Stimulated activated CD8-positive, alpha-beta memory T cell treated with anti-CD3 and anti-CD28 coated beads, Interleukin-15, amount 100 ng/mL, for 48 hours (primary cell): ENCODE results near the gene RPN2.

Experiments
- DNase-seq, 2 donors: peaks; one replicate each; pipeline ENCODE4 v3.0.0-alpha.2; 2020; ENCODE audit warnings: low read depth in 2 of 2

Gene RPN2

DNA sequence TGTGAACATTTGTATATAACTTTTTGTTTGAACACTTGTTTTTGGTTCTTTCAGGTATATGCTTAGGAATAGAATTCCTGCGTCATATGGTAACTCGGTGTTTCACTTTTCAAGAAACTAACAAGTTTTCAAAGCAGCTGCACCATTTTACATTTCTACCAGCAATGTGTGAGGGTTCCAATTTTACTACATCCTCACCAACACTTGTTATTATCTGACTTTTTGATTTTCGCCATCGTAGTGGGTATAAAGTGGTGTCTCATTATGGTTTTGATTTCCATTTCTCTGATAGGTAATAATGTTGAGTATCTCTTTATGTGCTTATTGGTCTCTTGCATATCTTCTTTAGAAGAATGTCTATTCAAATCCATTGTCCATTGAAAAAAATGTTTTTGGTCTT lies 39.8 kb downstream of the RPN2 start:
- DNase-seq: no peak

DNA sequence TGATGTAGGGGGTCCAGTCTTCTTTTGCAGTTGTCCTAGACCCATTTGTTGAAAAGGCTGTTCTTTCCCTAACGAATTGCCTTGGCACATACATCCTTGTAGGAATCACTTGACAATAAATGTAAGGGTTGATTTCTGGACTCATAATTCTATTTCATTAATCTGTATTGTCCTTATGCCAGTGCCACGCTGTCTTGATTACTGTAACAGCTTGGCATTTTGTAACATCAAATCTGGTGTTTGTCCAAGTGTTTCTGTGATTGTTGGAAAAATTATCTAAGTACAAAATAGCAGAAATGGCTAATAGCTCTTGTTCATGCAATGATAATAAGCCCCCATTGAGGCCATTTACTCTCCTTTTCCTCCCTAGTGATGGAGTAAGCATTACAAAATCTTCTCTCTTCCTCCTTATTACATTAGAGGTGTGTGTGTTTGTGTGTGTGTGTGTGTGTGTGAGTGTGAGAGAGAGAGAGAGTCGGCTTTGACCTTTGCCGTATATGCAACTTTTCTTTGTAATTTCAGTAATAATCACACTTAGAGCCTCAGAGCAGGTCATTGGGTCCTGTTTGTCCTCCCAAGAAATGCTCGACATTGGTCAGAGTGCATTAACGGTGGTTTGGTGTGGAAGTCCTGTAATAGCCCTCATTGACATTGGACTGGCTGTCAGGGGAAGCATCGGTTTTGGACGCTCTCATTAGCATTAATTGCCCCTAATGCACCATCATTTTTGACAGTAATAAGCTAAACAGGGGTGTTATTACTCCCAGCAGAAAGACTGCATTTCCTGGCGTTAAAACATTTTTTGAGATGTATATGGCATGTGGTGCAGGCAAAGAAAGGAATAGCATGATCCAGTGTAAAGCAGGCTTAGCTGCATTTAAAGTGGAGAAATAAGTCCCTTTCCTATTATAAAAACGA lies 40.9 kb downstream of the RPN2 start:
- DNase-seq: no peak

DNA sequence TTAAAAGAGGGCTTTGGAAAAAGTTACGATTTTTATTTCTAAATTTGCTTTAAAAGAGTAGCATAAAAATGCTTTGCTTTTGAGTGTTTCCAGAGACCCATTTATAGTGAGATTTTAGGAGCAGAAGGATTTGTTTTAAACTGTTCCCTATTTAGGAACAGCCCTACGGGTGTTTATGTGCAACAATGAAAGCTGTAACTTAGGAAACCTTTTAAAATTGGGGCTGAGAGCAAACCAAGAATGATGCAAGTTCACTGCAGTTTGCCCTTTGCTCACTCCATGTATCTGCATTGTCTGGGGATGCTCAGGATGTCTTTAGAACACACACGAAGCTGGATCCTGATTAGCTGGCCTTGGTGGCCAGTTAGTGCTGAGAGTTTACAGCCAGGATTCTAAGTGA lies 41.6 kb downstream of the RPN2 start:
- no peak for DNase-seq

DNA sequence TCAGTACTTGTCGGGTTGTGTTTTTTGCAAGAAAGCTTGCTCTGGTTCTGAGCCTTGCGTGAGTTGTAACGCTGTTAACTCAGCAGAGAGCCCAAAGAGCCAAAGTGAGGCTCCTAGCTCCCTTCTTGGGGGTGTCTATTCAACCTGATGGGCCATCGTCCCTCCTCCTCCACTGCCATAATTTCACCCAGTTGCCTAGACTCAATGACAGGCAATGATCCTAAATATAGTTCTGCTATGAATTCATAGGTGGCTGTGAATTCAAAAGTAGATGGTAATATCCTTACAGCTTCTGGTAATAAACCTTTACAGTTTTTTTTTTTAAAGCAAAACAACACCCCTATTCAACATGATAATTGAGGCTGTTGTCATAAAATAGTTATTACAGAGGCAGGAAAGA lies 43.0 kb downstream of the RPN2 start:
- DNase-seq: no peak

DNA sequence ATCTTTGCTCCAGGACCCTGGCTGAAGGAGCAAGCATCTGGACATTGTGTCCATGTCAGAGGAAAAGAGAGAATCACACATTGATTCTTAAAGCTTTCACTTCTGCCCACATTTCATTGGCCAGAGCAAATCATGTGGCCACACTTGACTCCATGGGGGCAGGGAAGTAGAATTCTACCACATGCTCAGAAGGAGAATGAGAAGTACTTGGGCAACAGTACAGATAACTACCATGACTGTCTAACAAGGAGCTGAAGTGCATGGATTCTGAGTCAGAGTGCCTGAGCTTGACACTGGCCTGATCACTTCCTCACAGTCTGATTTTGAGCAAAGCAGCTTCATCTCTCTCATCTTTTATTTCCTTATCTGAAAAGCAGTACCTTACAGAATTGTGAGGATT lies 43.9 kb downstream of the RPN2 start:
- no peak for DNase-seq

DNA sequence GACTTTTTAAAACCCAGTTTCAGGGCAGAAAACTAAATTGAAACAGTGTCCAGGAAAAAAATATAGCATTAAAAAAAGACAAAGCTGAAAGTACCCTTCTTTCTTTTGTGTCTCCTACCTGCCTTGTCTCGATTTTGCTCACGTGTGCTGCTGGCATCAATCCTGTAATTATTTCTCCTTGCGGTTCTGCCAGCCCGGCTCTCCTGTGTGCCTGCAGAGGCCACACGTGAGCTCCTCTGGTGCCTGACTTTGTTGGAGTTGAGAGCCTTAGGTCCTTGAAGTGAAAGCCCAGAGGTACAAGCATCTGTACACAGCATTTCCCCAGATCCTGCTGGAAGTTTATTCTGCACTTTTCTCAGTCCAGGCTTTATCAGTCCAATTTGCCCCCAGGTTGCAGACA lies 46.0 kb downstream of the RPN2 start:
- no peak for DNase-seq

DNA sequence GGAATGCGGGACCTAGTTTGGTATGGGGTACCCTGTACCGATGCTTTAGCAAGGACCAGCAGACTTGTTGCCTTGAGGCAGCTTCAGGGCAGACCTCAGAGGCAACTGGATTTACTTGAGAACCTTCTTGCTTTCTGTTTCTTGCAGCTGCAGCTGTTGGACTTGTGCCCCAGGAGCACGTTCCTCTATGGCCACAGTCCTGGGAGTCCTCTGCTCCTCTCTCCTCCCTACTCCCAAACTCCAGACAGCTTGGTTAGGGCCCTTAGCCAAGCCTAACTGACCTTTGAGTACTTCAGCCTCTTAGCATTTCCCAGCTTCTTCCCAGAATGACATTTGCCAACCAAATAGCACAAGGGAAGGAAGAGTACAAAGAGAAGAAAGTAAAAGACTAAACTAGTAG lies 47.8 kb downstream of the RPN2 start:
- DNase-seq: no peak

DNA sequence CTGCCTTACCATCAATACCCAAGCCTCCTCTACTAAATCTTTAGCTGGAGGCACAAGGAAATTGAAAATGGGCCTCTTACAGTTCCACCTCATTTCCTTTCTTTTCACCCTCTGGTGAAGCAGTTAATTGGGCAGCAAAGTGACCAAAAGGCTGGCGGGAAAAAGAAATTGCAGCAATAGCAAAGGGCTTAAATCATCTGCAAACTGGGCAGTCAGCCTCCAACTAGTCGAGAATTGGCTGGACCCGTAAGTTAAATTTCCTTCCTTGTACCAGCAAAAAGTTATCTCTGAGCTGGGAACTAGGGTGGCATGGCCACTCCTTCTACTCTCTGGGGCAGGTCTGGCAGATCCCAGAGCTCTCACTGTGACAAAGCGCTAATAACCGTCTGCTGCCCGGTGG lies 49.0 kb downstream of the RPN2 start:
- DNase-seq: no peak

DNA sequence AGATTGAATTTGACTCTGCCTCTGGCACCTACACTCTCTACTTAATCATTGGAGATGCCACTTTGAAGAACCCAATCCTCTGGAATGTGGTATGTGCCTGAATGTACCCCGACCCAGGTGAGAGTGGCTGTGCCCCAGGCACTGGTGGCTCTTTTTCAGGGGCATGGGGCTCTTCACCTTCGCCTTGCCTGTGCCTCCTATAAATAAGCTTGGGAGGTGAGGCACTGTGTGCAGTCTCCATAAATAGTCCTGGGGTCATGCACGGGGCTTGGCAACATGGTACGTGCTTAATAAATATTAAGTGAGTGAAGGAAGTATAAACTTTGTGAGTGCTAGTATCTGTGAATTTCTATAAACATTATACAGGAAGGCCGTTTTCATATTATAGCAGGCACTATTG lies 49.5 kb downstream of the RPN2 start:
- DNase-seq: no peak

DNA sequence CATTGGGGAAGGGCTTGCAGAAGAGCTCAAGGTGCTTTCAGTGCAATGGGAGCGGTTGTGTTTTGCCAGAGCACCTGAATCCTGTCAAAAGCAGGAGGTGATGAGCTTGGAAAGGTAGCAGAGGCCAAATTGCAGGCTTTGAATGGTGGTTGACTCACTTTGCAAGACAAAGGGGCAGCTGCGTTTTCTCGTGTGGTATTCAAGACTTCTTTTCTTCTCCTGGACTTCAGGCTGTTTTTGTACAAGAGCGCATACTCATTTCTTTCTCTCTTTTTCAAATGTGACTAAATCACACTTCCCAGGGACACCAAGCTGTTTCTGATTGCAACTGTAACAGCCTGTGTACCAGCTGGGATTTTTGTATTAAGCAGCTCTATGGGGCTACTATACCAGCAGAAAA lies 50.2 kb downstream of the RPN2 start:
- no peak for DNase-seq

DNA sequence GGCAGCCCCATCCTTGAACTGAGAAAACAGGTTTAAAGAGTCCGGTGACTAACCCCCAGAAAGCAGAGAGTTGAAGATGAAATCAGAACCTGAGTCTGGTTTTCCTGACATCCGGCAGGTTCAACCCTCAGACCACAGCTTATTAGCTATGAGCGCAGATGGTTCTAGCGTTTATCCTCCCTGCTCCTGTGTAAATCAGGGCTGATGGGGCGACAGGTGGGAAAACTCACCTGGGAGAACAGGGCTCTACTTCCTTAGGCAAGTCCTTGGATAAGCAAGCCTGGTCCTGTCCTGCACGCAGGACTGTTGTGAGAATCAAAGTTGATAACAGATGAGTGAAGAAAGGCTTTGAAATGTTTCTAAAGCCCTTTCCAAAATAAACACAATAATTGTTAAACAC lies 51.1 kb downstream of the RPN2 start:
- DNase-seq: no peak

DNA sequence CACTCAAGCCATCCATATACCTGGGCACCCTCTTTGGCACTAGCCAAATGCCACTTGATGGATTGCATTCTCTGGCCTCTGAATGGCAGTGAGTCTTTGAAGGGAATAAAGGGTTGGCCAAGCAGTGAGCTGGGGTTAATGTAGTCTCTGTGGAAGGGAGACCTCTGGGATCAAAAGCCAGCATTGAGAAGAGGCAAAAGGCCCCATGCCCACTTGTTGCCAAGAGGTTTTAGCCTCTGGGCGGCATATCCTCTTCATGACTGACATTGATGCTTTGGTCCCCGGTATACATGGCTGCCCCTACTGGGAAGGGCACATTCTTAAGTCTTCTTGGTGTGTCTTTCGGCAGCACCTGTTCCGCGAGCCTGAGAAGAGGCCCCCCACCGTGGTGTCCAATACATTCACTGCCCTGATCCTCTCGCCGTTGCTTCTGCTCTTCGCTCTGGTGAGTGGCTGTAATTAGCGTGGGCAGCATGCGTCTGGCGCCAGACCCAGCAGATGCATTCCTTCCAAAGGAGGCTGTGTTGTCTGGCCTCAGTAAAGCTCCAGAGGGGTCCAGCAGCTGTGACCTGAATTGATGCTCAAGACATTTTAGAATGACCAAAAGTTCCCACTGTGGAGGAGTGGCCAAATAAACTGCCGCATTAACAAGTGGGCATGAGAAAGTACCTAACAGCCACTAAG lies 53.0 kb downstream of the RPN2 start:
- DNase-seq: no peak

DNA sequence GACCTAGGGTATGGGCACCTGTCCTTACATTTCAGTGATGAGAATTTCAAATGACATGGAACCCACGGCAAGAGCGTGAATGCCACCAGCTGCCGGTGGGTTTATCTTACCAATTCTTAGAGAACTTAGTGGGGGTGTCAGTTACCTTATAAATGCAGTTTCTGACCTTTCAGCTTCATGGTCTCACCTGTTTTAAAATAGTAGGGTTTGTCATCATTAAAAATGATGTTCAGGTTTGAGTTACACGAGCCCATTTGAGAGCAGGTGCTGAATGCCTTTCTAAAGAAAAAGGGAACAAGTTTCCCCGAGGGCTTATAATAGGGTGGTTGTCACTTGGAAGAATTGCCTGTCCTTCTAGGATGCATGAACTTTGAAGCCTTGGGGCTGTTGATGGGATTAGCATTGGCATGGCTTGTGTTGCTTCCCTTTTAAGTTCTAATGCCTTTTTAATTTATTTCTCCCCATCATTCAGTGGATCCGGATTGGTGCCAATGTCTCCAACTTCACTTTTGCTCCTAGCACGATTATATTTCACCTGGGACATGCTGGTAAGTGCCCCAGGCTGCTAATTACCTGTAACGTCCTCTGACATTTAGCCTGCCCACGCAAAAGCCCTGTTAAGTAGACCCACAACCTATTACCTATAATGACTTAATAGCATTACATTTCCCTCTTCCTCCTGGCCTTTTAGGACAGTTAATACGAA lies 54.6 kb downstream of the RPN2 start:
- DNase-seq: no peak

DNA sequence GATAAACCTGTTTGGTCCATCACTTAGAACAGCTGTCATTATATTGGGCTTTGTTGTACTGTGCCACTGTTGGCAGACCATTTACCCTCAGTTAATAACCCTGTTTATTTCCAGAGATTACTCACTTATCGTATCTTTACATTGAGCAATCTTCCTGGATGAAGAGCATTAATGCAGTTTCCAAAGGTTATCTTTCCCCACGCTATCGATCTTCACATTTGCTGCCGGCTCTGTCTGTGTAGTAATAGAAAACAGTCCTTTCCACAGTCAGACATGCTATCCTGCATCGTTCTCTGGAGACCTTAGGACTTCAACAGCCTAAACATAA lies 55.1 kb downstream of the RPN2 start:
- DNase-seq: no peak

DNA sequence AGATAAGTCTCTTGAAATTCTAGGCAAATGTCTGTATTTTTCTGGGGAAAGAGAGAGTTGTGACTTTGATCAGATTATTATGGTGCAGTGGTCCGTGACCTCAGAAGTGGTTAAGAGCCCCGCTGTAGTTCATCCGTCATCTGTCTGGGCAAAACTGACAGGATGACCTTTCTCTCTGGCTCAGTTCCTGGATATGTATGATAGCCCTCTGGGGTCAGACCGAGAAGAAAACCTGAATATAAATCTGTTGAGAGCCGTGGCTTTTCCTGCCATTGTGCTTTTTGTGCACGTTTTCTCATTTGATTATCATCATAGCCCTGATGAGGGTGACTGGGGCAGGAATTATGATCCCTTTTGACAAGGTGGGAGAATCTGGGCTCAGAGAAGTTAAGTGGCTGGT lies 55.9 kb downstream of the RPN2 start:
- no peak for DNase-seq

DNA sequence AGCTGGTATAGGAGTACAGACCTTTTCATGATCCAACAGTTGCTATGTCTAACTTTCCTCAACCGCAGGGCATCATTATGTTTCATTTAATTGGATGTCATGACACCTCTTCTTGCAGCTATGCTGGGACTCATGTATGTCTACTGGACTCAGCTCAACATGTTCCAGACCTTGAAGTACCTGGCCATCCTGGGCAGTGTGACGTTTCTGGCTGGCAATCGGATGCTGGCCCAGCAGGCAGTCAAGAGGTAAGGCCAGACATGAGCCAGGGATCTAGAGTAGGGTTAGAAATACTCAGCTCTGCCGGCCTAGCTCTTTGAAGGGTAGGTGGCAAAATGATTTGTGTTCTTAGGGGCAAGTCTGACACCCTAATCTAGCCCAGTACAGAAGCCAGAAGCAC lies 57.3 kb downstream of the RPN2 start:
- no peak for DNase-seq

DNA sequence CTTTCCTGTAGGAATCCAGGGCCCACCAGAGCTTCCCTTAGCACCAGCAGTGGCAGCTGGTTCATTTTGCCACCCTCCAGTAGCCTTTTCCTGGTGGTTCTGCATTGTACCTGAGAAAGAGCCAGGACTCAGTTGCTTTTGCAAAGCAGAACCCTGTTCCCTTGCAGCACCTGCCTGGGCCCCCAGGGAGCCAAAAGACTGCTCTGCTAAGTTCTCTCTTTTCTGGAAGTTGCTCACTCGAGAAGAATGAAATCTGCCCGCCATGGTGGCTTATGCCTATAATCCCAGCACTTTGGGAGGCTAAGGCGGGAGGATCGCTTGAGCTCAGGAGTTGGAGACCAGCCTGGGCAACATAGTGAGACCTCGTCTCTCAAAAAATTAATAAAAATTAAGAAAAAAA lies 58.5 kb downstream of the RPN2 start:
- DNase-seq: no peak

DNA sequence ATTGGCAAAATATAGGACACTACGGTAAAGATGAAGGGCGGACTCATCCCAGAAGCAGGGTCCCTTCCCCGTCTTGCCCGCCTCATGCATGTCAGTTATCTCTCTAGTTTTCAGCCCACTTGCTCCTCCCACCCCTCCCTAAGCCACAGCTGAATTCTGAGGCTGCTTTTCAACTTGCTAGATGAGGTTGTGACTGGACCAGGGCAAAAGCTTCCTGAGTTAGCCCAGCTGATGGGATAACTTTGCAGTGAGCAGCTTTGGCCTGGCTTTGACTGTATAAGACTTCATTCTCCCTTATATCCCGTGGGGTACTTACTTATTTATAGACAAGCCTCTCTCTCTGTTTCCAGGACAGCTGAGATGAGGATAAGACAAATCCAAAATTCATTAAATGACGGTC lies 59.3 kb downstream of the RPN2 start:
- DNase-seq: no peak

DNA sequence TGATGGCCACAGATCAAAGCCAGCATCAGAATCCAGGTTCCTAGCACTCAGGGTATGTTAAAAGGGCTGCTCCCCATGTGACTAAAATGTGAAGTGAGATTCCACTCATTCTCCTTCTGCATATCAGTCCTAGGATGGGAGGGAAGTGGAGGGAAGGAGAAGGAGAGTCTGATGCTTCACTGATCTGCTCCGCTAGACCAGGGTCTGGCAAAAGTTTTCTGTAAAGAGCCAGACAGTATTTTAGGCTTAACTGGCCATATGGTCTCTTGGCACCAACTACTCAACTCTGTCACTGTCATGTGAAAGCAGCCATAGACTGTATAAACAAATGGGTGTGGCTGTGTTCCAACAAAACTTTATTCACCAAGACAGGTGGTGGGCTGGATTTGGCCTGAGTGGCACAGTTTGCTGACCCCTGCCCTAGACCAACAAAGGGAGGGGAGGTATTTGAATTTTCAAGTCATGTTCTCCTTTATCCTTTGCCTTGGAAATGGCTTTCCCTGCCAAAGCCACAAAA lies 59.9 kb downstream of the RPN2 start:
- no peak for DNase-seq

DNA sequence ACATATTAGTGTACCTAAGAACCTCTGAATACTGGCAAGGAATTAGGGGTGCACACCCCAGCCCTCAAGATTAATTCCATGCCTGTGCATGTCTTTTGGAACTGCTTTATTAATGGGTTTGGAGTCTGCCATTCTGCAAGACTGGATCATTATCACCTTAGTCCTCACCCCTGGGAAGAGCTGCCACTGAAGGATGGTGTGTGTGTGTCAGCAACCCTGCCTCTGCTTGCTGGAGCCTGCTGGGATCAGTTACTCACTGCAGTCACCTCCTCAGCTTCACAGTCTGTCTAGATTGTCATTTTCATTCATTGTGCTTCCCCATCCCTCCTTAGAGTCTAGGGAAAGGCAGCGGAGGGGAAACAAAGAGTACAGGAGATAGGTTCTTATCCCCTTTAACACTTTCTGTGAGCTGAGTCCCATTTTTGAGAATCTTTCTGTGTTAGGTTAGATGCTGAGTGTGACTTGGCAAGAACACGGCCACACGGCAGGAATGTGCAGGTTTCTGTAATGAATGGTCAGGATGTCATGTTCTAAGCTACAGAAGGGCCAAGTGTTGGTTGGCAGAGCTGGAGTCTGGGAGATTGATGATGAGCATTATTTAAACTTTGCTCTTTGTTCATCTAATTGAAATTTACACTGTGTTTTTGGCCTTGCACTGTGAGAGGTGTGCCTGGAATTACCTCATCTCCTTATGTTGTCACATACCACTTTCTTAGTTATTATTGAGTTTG lies 61.4 kb downstream of the RPN2 start:
- DNase-seq: no peak

DNA sequence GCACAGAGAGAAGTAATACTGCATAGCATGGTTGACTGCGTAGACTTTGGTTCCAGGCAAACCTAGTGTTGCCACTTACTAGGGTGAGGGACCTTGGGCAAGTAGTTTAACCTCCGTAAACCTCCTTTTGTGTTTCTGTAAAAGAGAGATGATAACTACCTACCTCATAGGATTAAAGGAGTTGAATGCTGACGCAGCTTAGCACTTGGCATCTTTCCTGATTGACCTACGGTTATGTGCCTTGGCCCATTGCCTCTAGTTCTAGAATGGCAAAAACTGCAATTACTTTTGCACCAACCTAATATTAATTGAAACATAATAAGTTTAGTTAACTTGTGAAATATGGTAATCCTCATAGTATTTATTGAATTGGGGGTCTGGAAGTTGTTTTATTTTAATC lies 63.4 kb downstream of the RPN2 start:
- no peak for DNase-seq
